Aorta (tissue), 5 donors: Measurements from ENCODE around the gene PEMT. TPM values are rescaled to one million over a fixed set of nuclear protein-coding genes. Genes with fewer than 3 reads are reported as not detected.

Source experiments
- ATAC-seq: fragments of 200-7000 bp; cut with Tn5 transposase; one replicate; pipeline ENCODE4 v1.9.1; 2022; ENCODE audit warnings: moderate library complexity; ENCODE audit not compliant: low FRiP score
- DNase-seq, 2 donors: peaks; one replicate each; pipeline ENCODE4 v3.0.0-alpha.2; 2020
- H3K27ac ChIP-seq, 2 donors: one replicate each; pipeline ENCODE4 v1.5.1; 2013; ENCODE audit warnings: low read length in 2 of 2, mild to moderate bottlenecking in 2 of 2, moderate library complexity in 2 of 2, control low read depth in 1 of 2, inconsistent platforms in 1 of 2, low read depth in 1 of 2
- H3K27me3 ChIP-seq, 2 donors: one replicate each; pipeline ENCODE4 v1.6.1; 2013; ENCODE audit warnings: control low read depth in 1 of 2, low read length in 1 of 2, mild to moderate bottlenecking in 1 of 2, moderate library complexity in 1 of 2; ENCODE audit not compliant: insufficient read depth in 2 of 2, control insufficient read depth in 1 of 2
- H3K36me3 ChIP-seq, 2 donors: one replicate each; pipeline ENCODE4 v1.6.1; 2013; ENCODE audit warnings: control low read depth in 1 of 2, low read length in 1 of 2, mild to moderate bottlenecking in 1 of 2; ENCODE audit not compliant: insufficient read depth in 2 of 2, control insufficient read depth in 1 of 2
- H3K4me1 ChIP-seq, 2 donors: one replicate each; pipeline ENCODE4 v1.6.1; 2013; ENCODE audit warnings: low read length in 2 of 2, control low read depth in 1 of 2, mild to moderate bottlenecking in 1 of 2, moderate library complexity in 1 of 2; ENCODE audit not compliant: insufficient read depth in 2 of 2, control insufficient read depth in 1 of 2
- H3K4me3 ChIP-seq, 2 donors: one replicate each; pipeline ENCODE4 v1.5.1; 2013; ENCODE audit warnings: low read length in 2 of 2, control low read depth in 1 of 2, mild to moderate bottlenecking in 1 of 2
- H3K9me3 ChIP-seq: one replicate; pipeline ENCODE4 v1.6.1; 2013; ENCODE audit warnings: mild to moderate bottlenecking, low read length; ENCODE audit not compliant: control insufficient read depth
- WGBS, 2 donors: extraction: QIAGEN DNeasy Blood & Tissue Kit; methylation state at CpG; one replicate each; pipeline ENCODE4 v1.1.7; 2013; 5-methylcytosine and 5-hydroxymethylcytosine counted together
- intact Hi-C, 2 donors: fragments of 100-400 bp; cut with DNase I; formaldehyde crosslinking; loops; one replicate each; pipeline versions ENCODE4 v1.14.2 to v1.15.0; 2022
- polyA plus RNA-seq, 2 donors: library from polyadenylated mRNA; stranded (reverse); fragments of 200-250 nt; gene quantifications; one replicate each; pipeline ENCODE4 v1.2.3, GENCODE V29; 2013
- total RNA-seq, 2 donors: library from RNA; stranded (reverse); fragmentation: NEBNext Ultra II Directional; extraction: Animal tissue kit (Norgen Biotek cat#: 25700); gene quantifications; one replicate each; pipeline ENCODE4 v1.2.1, GENCODE V29; 2021
- donor health status: healthy with polysubstance abuse.
- donor health status: Bipolar disorder and iron deficiency.
- donor health status: DM: no; HTN: no; CAD: no.
- donor health status: DM: no; HTN: no; CAD: no.
- donor health status: DM: yes; HTN: yes; CAD: no.

PEMT gene
- total and polyA plus RNA-seq, 4 donors, result 4.5 to 23.8 (median 16.5) TPM

DNA sequence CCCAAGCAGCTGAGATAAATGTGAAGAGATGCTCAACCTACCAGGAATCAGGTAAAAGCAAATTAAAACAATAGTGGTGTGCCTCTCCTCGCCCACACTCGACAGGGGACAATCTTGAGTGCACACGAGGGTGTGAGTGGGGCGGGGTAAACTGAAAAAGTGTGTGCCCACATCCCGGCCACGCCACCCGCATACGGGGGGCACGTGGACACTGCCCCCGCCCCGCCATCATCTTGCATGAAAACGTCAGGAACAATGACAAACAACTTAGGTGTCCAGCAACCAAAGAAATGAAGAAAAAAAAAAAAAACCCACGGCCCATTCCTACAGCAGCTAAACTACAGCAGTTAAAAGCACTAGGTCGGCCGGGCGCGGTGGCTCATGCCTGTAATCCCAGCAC is 14.1 kb downstream of the PEMT start:
- H3K27me3 ChIP-seq, result no peaks in the 10 kb centered on the region
- intact Hi-C loops, result no loop called here
- H3K4me1 ChIP-seq, result no peaks in the 10 kb centered on the region
- no peak for ATAC-seq
- WGBS, 2 donors, result 93 to 94% methylated on average over 17 of the region's 17 CpGs
- H3K36me3 ChIP-seq, result peaks cover 0 to 2% of the 10 kb centered on the region in 2 donors
- no peak overlapping the region for H3K4me3 ChIP-seq
- no peaks in the 10 kb centered on the region for H3K9me3 ChIP-seq
- H3K27ac ChIP-seq, result no peak overlapping the region
- DNase-seq, result no peak

DNA sequence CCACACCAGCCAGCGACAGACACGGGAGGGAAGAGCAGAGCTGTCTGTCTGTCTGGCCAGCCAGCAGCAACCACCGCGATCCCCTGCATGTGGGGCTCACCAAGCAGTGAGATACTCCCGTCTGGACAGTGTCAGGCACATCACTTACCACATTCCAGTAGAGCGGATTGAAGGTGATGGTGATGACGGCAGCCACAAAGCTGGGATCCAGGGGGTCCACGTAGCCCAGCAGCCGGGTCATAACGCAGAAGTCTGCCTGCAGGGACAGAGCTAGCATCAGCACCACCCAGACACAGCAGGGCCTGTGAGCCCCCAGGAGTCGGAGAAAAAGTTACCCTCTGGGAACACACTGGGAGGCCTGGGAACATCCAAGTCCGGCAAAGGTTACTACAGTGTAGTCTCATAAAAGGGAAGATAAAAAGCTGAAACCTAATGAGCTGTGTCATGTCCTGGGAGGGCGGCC is 14.7 kb downstream of the PEMT start:
- Histone ChIP-seq H3K4me3 (no peak overlapping the region), H3K27ac (no peak overlapping the region), H3K36me3 (peaks cover 0 to 2% of the 10 kb centered on the region in 2 donors), H3K27me3 (no peaks in the 10 kb centered on the region), H3K4me1 (no peaks in the 10 kb centered on the region), H3K9me3 (no peaks in the 10 kb centered on the region)
- 93 to 95% methylated on average over 13 of the region's 13 CpGs for WGBS, 2 donors
- intact Hi-C loops, result no loop called here
- ATAC-seq, result no peak
- DNase-seq, result no peak

DNA sequence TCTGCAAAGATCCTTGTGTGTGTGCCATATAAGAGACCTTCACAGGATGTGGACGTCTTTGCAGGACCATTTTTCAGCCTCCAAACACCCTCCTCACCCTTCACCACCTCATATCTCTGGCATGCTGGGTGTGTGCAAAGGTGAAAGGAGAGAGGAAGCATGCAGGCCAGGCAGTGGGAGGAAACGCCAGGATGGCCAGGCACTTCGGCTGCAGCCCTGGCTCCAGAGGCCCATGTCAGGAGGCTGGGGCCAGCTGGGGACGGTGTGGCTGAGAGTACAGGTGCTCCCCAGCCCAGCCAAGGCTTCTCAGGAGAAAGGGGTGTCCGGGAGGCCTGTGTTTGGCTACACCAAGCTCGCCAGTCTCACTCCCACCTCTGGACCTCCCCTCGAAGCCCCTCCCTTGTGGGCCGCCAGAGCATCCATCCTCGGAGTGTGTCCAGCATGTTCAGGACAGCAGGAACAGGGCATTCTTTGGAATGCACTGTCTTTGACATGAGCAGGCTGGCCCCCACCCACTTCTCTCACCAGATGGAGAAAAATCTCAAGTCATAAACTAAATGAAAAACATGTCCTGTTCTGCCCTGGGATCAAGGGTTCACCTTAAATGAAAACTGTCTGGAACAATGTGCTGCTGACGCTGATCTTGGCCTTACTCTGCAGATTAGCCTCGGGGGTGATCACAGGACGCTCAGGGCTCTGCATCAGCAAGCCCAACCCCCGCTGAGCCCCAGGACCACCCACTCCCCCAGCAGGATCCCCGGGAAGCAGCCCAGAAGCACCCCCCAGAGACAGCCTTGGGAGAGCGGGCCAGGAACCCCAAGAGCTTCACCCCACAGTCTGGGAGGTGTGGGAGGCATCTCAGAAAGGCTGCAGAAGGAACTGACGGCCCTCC is 15.9 kb downstream of the PEMT start:
- no peak for DNase-seq
- intact Hi-C loops, result no loop called here

DNA sequence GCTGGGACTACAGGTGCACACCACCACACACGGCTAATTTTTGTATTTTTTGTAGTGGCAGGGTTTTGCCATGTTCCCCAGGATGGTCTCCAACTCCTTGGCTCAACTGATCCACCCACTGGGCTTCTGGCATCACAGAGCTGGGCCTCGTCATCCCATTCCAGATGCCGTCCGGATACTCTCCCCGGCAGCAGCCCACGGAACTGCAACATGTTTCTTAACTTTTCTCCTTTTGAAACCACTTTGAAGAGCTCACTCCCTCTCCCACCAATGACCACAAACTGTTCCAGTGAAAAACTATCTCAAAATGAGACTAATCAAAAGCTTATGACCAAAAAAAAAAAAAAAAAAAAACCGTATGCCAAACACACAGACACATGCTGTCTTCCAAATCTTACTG is 17.6 kb downstream of the PEMT start:
- 91 to 94% methylated on average over 6 to 7 of the region's 7 CpGs for WGBS, 2 donors
- Histone ChIP-seq H3K36me3 (peaks cover 0 to 2% of the 10 kb centered on the region in 2 donors), H3K4me1 (no peaks in the 10 kb centered on the region), H3K27me3 (no peaks in the 10 kb centered on the region), H3K9me3 (no peaks in the 10 kb centered on the region), H3K27ac (no peak overlapping the region), H3K4me3 (no peak overlapping the region)
- ATAC-seq (no peak), DNase-seq (no peak)
- intact Hi-C loops, result no loop called here

More for the DNA sequence above, 15.9 kb downstream of the PEMT start:
- Histone ChIP-seq H3K27me3 (no peaks in the 10 kb centered on the region), H3K4me1 (no peaks in the 10 kb centered on the region), H3K36me3 (peaks cover 0 to 2% of the 10 kb centered on the region in 2 donors), H3K9me3 (no peaks in the 10 kb centered on the region), H3K27ac (no peak overlapping the region), H3K4me3 (no peak overlapping the region)
- ATAC-seq, result no peak
- WGBS, 2 donors, result 88 to 93% methylated on average over 16 of the region's 16 CpGs

- H3K9me3 ChIP-seq, result no peaks in the 10 kb centered on the region
- DNase-seq, result peak in 1 of 2 donors; percentile 69
- H3K4me3 ChIP-seq, result no peak overlapping the region
- peaks cover 0 to 2% of the 10 kb centered on the region in 2 donors for H3K36me3 ChIP-seq
- H3K27ac ChIP-seq, result no peak overlapping the region
- intact Hi-C loops, result no loop called here
- no peaks in the 10 kb centered on the region for H3K4me1 ChIP-seq
- no peaks in the 10 kb centered on the region for H3K27me3 ChIP-seq
- 90 to 93% methylated on average over 15 of the region's 15 CpGs for WGBS, 2 donors
- ATAC-seq, result no peak
These were observed 19.3 kb downstream of the PEMT start for GRCh38 chr17:17572010-17572785.

DNA sequence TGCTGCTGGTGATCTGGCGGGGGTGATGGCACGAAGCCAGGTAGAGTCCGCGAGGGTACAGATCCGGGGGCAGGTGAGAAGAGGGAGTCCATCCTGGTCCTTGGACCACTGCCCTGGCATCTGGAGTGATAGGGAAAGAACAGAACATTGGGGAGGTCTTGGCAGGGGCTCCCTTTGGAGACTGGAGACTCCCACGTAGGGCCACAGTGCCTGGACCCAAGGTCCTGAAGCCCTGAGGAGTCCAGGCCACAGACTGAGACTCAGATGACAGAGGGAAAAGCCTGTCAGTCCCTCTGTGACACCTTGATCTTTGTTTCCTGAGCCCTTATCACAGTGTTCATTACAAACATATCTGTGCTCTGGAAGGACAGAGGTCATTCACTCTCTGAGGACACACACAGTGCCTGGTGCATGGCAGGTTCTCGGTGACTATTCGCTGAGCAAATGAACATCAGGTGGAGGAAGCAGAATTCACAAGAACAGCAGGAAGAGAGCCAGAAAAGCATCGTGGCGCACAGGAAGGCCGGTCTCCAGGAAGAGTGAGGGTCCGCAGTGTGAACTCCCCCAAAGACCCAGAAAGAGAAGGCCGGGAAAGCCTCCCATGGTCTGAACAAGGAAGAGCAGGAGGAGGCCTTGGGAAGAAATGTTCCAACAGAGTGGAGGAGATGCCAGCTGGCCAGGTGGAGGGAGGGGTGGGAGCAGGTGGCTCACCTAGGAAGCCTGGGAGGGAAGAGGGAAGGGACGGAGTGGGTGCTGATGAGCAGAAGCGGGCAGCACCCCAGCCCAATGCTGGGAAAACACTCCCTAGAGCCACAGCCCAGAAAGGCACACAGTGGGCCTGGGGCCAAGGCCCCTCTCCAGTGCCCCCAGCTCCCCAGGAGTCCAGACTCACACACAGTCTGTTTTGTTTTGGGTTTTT is 20.5 kb downstream of the PEMT start:
- Histone ChIP-seq H3K27ac (no peak overlapping the region), H3K27me3 (no peaks in the 10 kb centered on the region), H3K36me3 (no peaks in the 10 kb centered on the region), H3K4me1 (no peaks in the 10 kb centered on the region), H3K9me3 (no peaks in the 10 kb centered on the region), H3K4me3 (no peak overlapping the region)
- DNase-seq (no peak), ATAC-seq (no peak)
- 85 to 86% methylated on average over 15 of the region's 15 CpGs for WGBS, 2 donors
- intact Hi-C loops, result loop anchor here in 1 of 2 donors (2.0 kb wide), 1 partner anchor 214 kb away; no protein-coding TSS in a partner anchor

DNA sequence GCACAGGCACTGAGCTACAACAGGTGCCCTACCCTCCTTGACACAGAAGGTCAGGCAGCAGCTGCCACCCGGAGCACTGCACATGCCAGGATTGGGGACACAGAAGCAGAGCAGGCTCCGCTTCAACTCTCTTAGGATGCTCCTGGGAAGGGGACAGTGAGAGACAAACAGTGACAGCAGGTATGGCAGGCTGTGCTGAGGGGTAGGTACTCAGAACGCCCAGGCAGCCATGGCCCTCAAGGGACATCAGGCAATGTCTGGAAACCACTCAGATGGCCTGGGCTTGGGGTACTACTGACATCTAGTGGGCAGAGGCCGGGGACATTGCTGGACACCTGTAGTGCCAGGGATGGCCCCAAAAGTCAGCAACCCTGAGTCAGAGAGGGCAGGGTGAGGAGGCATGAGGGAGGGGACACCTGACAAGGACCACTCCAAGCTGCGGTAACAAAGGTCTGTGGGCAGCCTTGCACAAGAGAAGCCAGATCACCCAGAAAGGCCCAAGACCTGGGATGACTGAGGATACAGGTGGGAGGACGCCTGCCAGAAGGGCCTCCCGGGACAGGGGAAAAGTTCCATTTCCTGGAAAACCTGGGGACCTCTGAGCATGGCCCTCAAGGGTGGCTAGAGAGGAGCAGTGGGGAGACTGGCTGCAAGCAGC is 21.2 kb downstream of the PEMT start:
- no peaks in the 10 kb centered on the region for H3K4me1 ChIP-seq

More for the DNA sequence above, 21.2 kb downstream of the PEMT start:
- Histone ChIP-seq H3K9me3 (no peaks in the 10 kb centered on the region), H3K27ac (no peak overlapping the region), H3K4me3 (no peak overlapping the region), H3K36me3 (no peaks in the 10 kb centered on the region), H3K27me3 (no peaks in the 10 kb centered on the region)
- WGBS, 2 donors, result 60 to 64% methylated on average over 7 of the region's 7 CpGs
- no peak for ATAC-seq
- DNase-seq, result no peak
- intact Hi-C loops, result loop anchor here in 1 of 2 donors (2.0 kb wide), 1 partner anchor 213 kb away; no protein-coding TSS in a partner anchor
